GM21515 (cell line): ENCODE measurements around the gene COL24A1.
"Not testable (repeated sequence)": the region's sequence is repeated elsewhere in the genome, so short reads cannot be mapped to it uniquely, and the experiment has no call there.

Experiments used
- ATAC-seq: cut with Tn5 transposase; IDR thresholded peaks from one replicate; pipeline ENCODE4 v1.9.1; 2021; ENCODE audit not compliant: unreplicated experiment

The COL24A1 gene

GRCh38 chr1:85900921-85901320, 255.7 kb downstream of the COL24A1 start:
- no peak for ATAC-seq

GRCh38 chr1:85898861-85899260, 257.7 kb downstream of the COL24A1 start:
- no peak for ATAC-seq

GRCh38 chr1:85894651-85895050, 261.9 kb downstream of the COL24A1 start:
- peak; percentile 58 for ATAC-seq

- ATAC-seq: no peak
Observed at GRCh38 chr1:85892366-85892765, 264.2 kb downstream of the COL24A1 start.

- no peak for ATAC-seq
Observed at GRCh38 chr1:85889870-85890269, 266.7 kb downstream of the COL24A1 start.

- ATAC-seq: no peak
Observed at GRCh38 chr1:85888921-85889320, 267.7 kb downstream of the COL24A1 start.

- no peak for ATAC-seq
Observed at GRCh38 chr1:85884372-85885035, 272.1 kb downstream of the COL24A1 start.

- ATAC-seq: no peak
Observed at GRCh38 chr1:85867189-85867588, 289.4 kb downstream of the COL24A1 start.

- no peak for ATAC-seq
Observed at GRCh38 chr1:85865213-85865612, 291.4 kb downstream of the COL24A1 start.

GRCh38 chr1:85864727-85865126, 291.8 kb downstream of the COL24A1 start:
- no peak for ATAC-seq

GRCh38 chr1:85863639-85864038, 292.9 kb downstream of the COL24A1 start:
- not testable (repeated sequence) for ATAC-seq

- no peak for ATAC-seq
Observed at GRCh38 chr1:85862456-85862855, 294.1 kb downstream of the COL24A1 start.

GRCh38 chr1:85857991-85858390, 298.6 kb downstream of the COL24A1 start:
- no peak for ATAC-seq

- no peak for ATAC-seq
Observed at GRCh38 chr1:85850238-85850637, 306.3 kb downstream of the COL24A1 start.

- no peak for ATAC-seq
Observed at GRCh38 chr1:85849660-85850059, 306.9 kb downstream of the COL24A1 start.

GRCh38 chr1:85847356-85847755, 309.2 kb downstream of the COL24A1 start:
- no peak for ATAC-seq

- ATAC-seq: no peak
Observed at GRCh38 chr1:85846706-85847105, 309.9 kb downstream of the COL24A1 start.

- no peak for ATAC-seq
Observed at GRCh38 chr1:85839459-85839858, 317.1 kb downstream of the COL24A1 start.

- ATAC-seq: peak; percentile 95
Observed at GRCh38 chr1:85838238-85838637, 318.3 kb downstream of the COL24A1 start.

GRCh38 chr1:85836736-85837135, 319.8 kb downstream of the COL24A1 start:
- ATAC-seq: no peak

GRCh38 chr1:85833165-85833564, 323.4 kb downstream of the COL24A1 start:
- not testable (repeated sequence) for ATAC-seq

GRCh38 chr1:85830837-85831236, 325.7 kb downstream of the COL24A1 start:
- ATAC-seq: no peak
